KMS-11 (cell line): ENCODE data around the gene PABPN1.

Experiments used
- H2AFZ ChIP-seq: fragments of 200-600 bp; sonication (generic); 2 replicates; pipeline ENCODE4 v1.6.1; 2016; ENCODE audit warnings: antibody characterized with exemption, mixed run types, low read depth
- H3K27ac ChIP-seq: fragments of 200-600 bp; sonication (generic); 2 replicates; pipeline ENCODE4 v1.6.1; 2016; ENCODE audit warnings: mild to moderate bottlenecking, mixed run types
- H3K27me3 ChIP-seq: fragments of 200-600 bp; sonication (generic); 2 replicates; pipeline ENCODE4 v1.6.1; 2017; ENCODE audit warnings: mild to moderate bottlenecking, low read depth, mixed run types, moderate library complexity; ENCODE audit not compliant: insufficient read depth
- H3K36me3 ChIP-seq: fragments of 200-600 bp; sonication (generic); 2 replicates; pipeline ENCODE4 v1.6.1; 2017; ENCODE audit warnings: mild to moderate bottlenecking, mixed run types; ENCODE audit not compliant: insufficient read depth
- H3K4me1 ChIP-seq: fragments of 200-600 bp; sonication (generic); 2 replicates; pipeline ENCODE4 v1.6.1; 2016; ENCODE audit warnings: mild to moderate bottlenecking, low read depth, mixed run types; ENCODE audit not compliant: poor library complexity, severe bottlenecking
- H3K4me2 ChIP-seq: fragments of 200-600 bp; sonication (generic); 2 replicates; pipeline ENCODE4 v1.7.0; 2016; ENCODE audit warnings: mild to moderate bottlenecking, mixed run types
- H3K4me3 ChIP-seq: fragments of 200-600 bp; sonication (generic); IDR thresholded peaks from 2 replicates; pipeline ENCODE4 v1.6.1; 2017; ENCODE audit warnings: low read depth, low read length, mixed read lengths; ENCODE audit not compliant: insufficient read depth
- H3K79me2 ChIP-seq: fragments of 200-600 bp; sonication (generic); 2 replicates; pipeline ENCODE4 v1.6.1; 2016; ENCODE audit warnings: low read depth, mixed run types; ENCODE audit not compliant: insufficient read depth
- H3K9ac ChIP-seq: fragments of 200-600 bp; sonication (generic); 2 replicates; pipeline ENCODE4 v1.6.1; 2016; ENCODE audit warnings: mild to moderate bottlenecking, mixed run types
- H4K20me1 ChIP-seq: fragments of 200-600 bp; sonication (generic); 2 replicates; pipeline ENCODE4 v1.6.1; 2016; ENCODE audit warnings: mild to moderate bottlenecking, mixed run types; ENCODE audit not compliant: insufficient read depth
- CTCF ChIP-seq: fragments of 200-600 bp; sonication (generic); conservative IDR thresholded peaks from 2 replicates; pipeline ENCODE4 v1.6.1; 2017; ENCODE audit warnings: low read depth, mild to moderate bottlenecking, antibody characterized with exemption, low read length, moderate library complexity, mixed read lengths

The PABPN1 gene

GRCh38 chr14:23306412-23307145 lies 14.7 kb upstream of the PABPN1 start, which contains the start of gene BCL2L2:
Gene BCL2L2 (plus strand): TSS chr14:23306833. CDS start chr14:23307768, 935 bp downstream.
- Histone ChIP-seq H2AFZ (no peak within 1 kb of the TSS; the same call in 1 of the 2 replicates), H3K36me3 (no peaks in the 10 kb centered on the region), H4K20me1 (no peaks in the 10 kb centered on the region), H3K4me1 (no peaks in the 10 kb centered on the region), H3K4me2 (0 out of 2 replicates have a peak within 1 kb of the TSS, but pooled peaks have one; percentile 25), H3K9ac (peak within 1 kb of the TSS; percentile 35; the same call in 1 of the 2 replicates), H3K79me2 (no peaks in the 10 kb centered on the region), H3K4me3 (no peak within 1 kb of the TSS), H3K27me3 (no peaks in the 10 kb centered on the region), H3K27ac (no peak within 1 kb of the TSS)
- TF ChIP-seq CTCF: no peak

GRCh38 chr14:23307146-23307530 lies 14.1 kb upstream of the PABPN1 start:
- Histone ChIP-seq H3K4me1 (no peaks in the 10 kb centered on the region), H3K9ac (no peak overlapping the region), H3K27me3 (no peaks in the 10 kb centered on the region), H3K4me2 (0 out of 2 replicates have a peak overlapping the region, but pooled peaks have one; percentile 25), H3K27ac (no peak overlapping the region), H3K79me2 (no peaks in the 10 kb centered on the region), H2AFZ (no peak overlapping the region; the same call in 1 of the 2 replicates), H4K20me1 (no peaks in the 10 kb centered on the region), H3K4me3 (no peak overlapping the region), H3K36me3 (no peaks in the 10 kb centered on the region)
- TF ChIP-seq CTCF: no peak

GRCh38 chr14:23307687-23308644 lies 13.3 kb upstream of the PABPN1 start:
- no peaks in the 10 kb centered on the region for H3K79me2 ChIP-seq
- H2AFZ ChIP-seq: no peak overlapping the region
- no peaks in the 10 kb centered on the region for H3K27me3 ChIP-seq
- TF ChIP-seq CTCF: no peak
- no peaks in the 10 kb centered on the region for H4K20me1 ChIP-seq
- no peaks in the 10 kb centered on the region for H3K36me3 ChIP-seq
- no peak overlapping the region for H3K4me2 ChIP-seq
- H3K9ac ChIP-seq: no peak overlapping the region
- H3K27ac ChIP-seq: no peak overlapping the region
- H3K4me1 ChIP-seq: no peaks in the 10 kb centered on the region
- no peak overlapping the region for H3K4me3 ChIP-seq

- H3K36me3 ChIP-seq: no peaks in the 10 kb centered on the region
- no peaks in the 10 kb centered on the region for H4K20me1 ChIP-seq
- H2AFZ ChIP-seq: no peak overlapping the region
- H3K4me1 ChIP-seq: no peaks in the 10 kb centered on the region
- H3K9ac ChIP-seq: no peak overlapping the region
- TF ChIP-seq CTCF: no peak
- H3K4me3 ChIP-seq: no peak overlapping the region
- H3K4me2 ChIP-seq: no peak overlapping the region
- H3K27me3 ChIP-seq: no peaks in the 10 kb centered on the region
- no peak overlapping the region for H3K27ac ChIP-seq
- no peaks in the 10 kb centered on the region for H3K79me2 ChIP-seq
Measured at GRCh38 chr14:23308721-23309445, 12.4 kb upstream of the PABPN1 start.
